Esophagus (tissue), 2 donors: ENCODE data around the gene RBBP7. TPM values are rescaled to one million over a fixed set of nuclear protein-coding genes. Genes with fewer than 3 reads are reported as not detected.
A peak's percentile ranks its signal among the peaks of the same experiment; 100 is the strongest.

ENCODE experiments used
- H3K27ac ChIP-seq, 2 donors: one replicate each; pipeline ENCODE4 v1.5.1; 2013; ENCODE audit warnings: low read depth in 2 of 2, mild to moderate bottlenecking in 2 of 2, inconsistent platforms in 1 of 2, low read length in 1 of 2, moderate library complexity in 1 of 2
- H3K27me3 ChIP-seq, 2 donors: one replicate each; pipeline ENCODE4 v1.6.1; 2013; ENCODE audit warnings: low read length in 2 of 2, control low read depth in 1 of 2, mild to moderate bottlenecking in 1 of 2; ENCODE audit not compliant: insufficient read depth in 2 of 2, control insufficient read depth in 1 of 2
- H3K36me3 ChIP-seq, 2 donors: one replicate each; pipeline ENCODE4 v1.6.1; 2013; ENCODE audit warnings: low read length in 1 of 2; ENCODE audit not compliant: control insufficient read depth in 2 of 2, insufficient read depth in 2 of 2
- H3K4me1 ChIP-seq, 2 donors: one replicate each; pipeline ENCODE4 v1.6.1; 2013; ENCODE audit warnings: low read length in 1 of 2; ENCODE audit not compliant: control insufficient read depth in 2 of 2, insufficient read depth in 2 of 2
- H3K4me3 ChIP-seq, 2 donors: one replicate each; pipeline ENCODE4 v1.5.1; 2013; ENCODE audit warnings: low read length in 2 of 2, mild to moderate bottlenecking in 2 of 2, low read depth in 1 of 2, moderate library complexity in 1 of 2
- H3K9me3 ChIP-seq, 2 donors: one replicate each; pipeline ENCODE4 v1.6.1; 2013; ENCODE audit warnings: mild to moderate bottlenecking in 2 of 2, low read depth in 1 of 2, low read length in 1 of 2, moderate library complexity in 1 of 2; ENCODE audit not compliant: control insufficient read depth in 2 of 2, insufficient read depth in 1 of 2
- WGBS, 2 donors: extraction: QIAGEN DNeasy Blood & Tissue Kit; methylation state at CpG; one replicate each; pipeline ENCODE4 v1.1.7; 2013; 5-methylcytosine and 5-hydroxymethylcytosine counted together
- polyA plus RNA-seq, 2 donors: library from polyadenylated mRNA; stranded (reverse); fragments of 200-250 nt; gene quantifications; one replicate each; pipeline ENCODE4 v1.2.3, GENCODE V29; 2013
- donor health status: healthy with polysubstance abuse.
- donor health status: Bipolar disorder and iron deficiency.

RBBP7 gene
- polyA plus RNA-seq, 2 donors, result 72.0 to 87.0 TPM

GRCh38 chrX:16848541-16848940, 21.6 kb downstream of the RBBP7 start:
- WGBS, 2 donors, result 68 to 76% methylated on average over 6 of the region's 6 CpGs
- Histone ChIP-seq H3K27ac (no peak overlapping the region), H3K4me3 (no peak overlapping the region), H3K27me3 (peaks cover 0 to 2% of the 10 kb centered on the region in 2 donors), H3K36me3 (peaks cover 0 to 3% of the 10 kb centered on the region in 2 donors), H3K4me1 (no peaks in the 10 kb centered on the region), H3K9me3 (no peaks in the 10 kb centered on the region)

DNA sequence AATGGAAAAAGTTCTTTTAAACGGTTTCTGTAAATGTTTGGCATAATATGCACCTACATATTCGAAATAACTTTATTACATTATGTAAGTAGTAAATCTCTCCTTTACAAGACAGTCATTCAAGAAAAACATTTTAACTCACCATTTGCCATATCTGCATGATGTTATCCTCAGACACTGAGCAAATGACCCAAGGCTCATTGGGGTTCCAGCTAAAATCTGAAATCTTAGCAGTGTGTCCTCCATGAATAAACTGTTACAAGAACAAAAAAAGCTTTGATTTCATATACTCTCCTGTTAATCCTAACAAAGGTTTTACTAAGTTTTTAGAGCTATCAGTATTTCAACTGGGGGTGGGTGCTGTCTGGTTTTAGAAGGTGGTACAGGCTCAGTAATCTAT, 24.5 kb downstream of the RBBP7 start:
- Histone ChIP-seq H3K4me1 (no peaks in the 10 kb centered on the region), H3K9me3 (no peaks in the 10 kb centered on the region), H3K27me3 (no peaks in the 10 kb centered on the region), H3K4me3 (no peak overlapping the region), H3K36me3 (peaks cover 2 to 3% of the 10 kb centered on the region in 2 donors), H3K27ac (no peak overlapping the region)
- 68 to 88% methylated on average over 2 of the region's 2 CpGs for WGBS, 2 donors

- Histone ChIP-seq H3K27ac (no peak overlapping the region), H3K36me3 (peaks cover 2 to 3% of the 10 kb centered on the region in 2 donors), H3K4me1 (no peaks in the 10 kb centered on the region), H3K27me3 (no peaks in the 10 kb centered on the region), H3K4me3 (no peak overlapping the region), H3K9me3 (no peaks in the 10 kb centered on the region)
- 53 to 68% methylated on average over 3 of the region's 3 CpGs for WGBS, 2 donors
Measured at GRCh38 chrX:16843208-16843909, 26.8 kb downstream of the RBBP7 start.

DNA sequence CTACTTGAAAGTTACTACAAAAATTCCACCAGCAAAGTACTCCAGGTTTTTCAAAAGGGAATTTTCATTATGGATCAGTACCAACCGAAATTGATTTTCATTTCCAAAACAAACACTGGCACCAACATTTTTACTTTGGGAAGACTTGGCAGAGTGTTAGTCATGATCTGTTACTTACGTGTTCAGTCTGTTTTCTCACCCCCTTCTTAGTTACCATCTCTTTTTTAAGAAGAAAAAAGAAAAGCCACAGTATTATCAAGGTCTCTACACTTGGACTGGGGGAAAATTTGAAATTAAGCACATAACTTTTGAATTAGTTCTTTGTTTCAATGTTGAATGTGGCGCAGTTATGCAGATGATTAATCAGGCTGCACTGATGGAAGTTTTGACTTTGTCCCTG, 27.5 kb downstream of the RBBP7 start:
- Histone ChIP-seq H3K4me3 (no peak overlapping the region), H3K4me1 (no peaks in the 10 kb centered on the region), H3K27me3 (no peaks in the 10 kb centered on the region), H3K36me3 (peaks cover 2 to 3% of the 10 kb centered on the region in 2 donors), H3K9me3 (no peaks in the 10 kb centered on the region), H3K27ac (no peak overlapping the region)
- 48 to 79% methylated on average over 3 of the region's 3 CpGs for WGBS, 2 donors

DNA sequence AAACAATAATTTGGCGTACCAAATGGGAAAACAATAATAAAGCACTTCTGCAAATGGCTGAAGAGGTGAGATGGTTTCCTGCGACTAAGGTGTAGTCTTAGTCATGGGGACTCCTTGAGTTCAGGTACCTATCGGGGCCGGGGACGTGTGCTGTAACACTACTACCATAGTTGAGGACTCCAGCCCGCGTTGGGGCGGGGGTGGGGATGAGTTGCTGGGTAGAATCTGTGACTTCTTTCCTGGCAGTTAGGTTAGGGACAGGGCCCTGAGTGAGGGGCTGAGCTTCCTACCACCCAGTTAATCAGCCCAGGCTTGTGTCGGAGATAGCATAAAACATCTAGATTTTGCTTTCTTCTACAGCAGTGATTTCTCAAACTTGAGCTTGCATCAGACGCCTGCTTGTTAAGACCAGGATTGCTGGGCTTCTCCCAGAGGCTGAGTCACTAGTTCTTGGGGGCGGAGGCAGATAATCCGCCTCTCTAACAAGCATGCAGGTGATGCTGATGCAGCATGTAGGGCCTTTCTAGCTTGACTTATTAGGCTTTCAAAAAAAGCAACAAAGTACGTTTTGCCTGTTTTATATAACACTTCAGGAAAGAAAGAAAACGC, 30.2 kb downstream of the RBBP7 start:
- Histone ChIP-seq H3K4me1 (no peaks in the 10 kb centered on the region), H3K27me3 (no peaks in the 10 kb centered on the region), H3K36me3 (peaks cover 2 to 3% of the 10 kb centered on the region in 2 donors), H3K4me3 (no peak overlapping the region), H3K27ac (peak overlapping the region; percentile 39 to 73), H3K9me3 (no peaks in the 10 kb centered on the region)
- WGBS, 2 donors, result 68 to 80% methylated on average over 14 of the region's 14 CpGs

DNA sequence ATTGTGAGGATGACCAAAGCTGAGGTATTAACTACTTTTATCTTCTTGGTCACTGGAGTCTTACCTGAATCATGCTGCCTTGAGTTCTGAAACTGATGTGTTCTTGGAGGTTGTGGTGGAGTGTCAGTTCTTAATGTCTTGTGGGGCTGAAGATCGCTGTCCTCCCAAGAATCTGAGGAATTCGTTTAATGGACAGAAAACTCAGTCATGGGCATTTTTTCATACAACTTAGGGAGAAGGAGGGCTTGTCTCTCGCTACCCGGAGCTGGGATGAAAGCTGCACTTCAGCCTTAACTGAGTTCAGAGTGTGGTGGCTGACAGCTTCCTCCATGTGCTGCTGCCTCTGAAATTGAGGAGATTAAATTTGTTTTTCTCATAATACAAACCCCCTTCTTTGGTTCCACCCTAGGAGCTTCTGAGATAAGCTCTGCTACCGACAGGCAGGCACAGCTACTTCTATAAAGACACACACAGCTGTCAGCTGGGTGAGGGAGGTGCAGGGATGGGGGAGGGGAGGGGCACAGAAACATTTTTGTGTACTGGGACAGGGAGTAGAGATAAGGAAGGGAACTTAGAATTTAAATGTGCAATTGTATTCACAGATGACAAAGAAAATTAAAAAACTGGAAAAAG, 30.8 kb downstream of the RBBP7 start:
- Histone ChIP-seq H3K27me3 (no peaks in the 10 kb centered on the region), H3K4me1 (no peaks in the 10 kb centered on the region), H3K9me3 (no peaks in the 10 kb centered on the region), H3K4me3 (no peak overlapping the region), H3K27ac (peak overlapping the region in 1 of 2 donors; percentile 22), H3K36me3 (peaks cover 2 to 3% of the 10 kb centered on the region in 2 donors)
- WGBS, 2 donors, result 66 to 77% methylated on average over 5 of the region's 5 CpGs

DNA sequence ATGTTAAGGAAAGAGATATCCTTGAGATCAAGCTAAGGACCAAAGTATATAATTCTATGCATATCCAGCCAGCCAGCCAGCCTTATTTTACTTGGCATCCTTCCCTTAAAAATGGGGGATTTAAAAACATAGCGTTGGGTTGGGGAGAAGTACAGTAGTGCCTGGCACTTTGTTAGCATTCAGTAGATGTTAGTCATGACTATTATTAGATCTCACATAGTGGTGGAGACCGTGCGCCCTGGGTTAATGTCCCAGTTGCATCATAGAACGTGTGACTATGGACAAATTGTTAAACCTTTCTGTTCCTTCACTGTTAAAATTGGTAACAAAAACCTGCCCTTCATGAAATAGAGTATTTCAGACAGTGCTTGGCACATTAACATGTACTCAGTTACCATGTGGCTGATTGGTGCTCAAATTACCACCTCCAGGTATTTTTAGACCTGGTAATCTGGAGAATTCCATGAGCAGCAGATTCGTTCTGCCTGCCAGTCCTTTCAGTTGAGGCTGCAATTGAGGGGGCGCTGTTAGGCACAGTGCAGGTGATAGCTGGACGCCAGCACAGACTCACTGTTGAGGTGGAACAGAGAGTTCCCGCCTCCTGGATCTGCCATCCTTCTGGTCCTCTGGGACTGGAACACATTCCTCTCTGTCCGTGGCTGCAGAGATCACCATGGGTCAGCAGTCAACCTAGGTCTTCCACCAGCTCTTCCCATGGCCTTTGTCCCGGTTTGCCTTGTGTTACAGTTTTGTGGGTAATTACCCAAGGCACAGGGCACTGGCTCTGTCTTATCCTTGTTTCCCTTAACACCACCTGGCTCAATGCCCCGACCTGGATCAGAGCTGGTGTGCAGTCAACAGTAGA, 31.7 kb downstream of the RBBP7 start:
- H3K36me3 ChIP-seq, result peaks cover 2 to 3% of the 10 kb centered on the region in 2 donors
- H3K4me3 ChIP-seq, result no peak overlapping the region
- WGBS, 2 donors, result 69 to 80% methylated on average over 11 of the region's 11 CpGs

GRCh38 chrX:16836371-16836770, 33.8 kb downstream of the RBBP7 start:
- H3K36me3 ChIP-seq, result peaks cover 3 to 5% of the 10 kb centered on the region in 2 donors
- no peaks in the 10 kb centered on the region for H3K27me3 ChIP-seq
- H3K27ac ChIP-seq, result no peak overlapping the region
- 75 to 80% methylated on average over 9 of the region's 9 CpGs for WGBS, 2 donors
- no peaks in the 10 kb centered on the region for H3K4me1 ChIP-seq
- H3K9me3 ChIP-seq, result no peaks in the 10 kb centered on the region
- H3K4me3 ChIP-seq, result no peak overlapping the region

More for the DNA sequence above, 31.7 kb downstream of the RBBP7 start:
- H3K27me3 ChIP-seq, result no peaks in the 10 kb centered on the region
- H3K9me3 ChIP-seq, result no peaks in the 10 kb centered on the region
- no peak overlapping the region for H3K27ac ChIP-seq
- H3K4me1 ChIP-seq, result no peaks in the 10 kb centered on the region

DNA sequence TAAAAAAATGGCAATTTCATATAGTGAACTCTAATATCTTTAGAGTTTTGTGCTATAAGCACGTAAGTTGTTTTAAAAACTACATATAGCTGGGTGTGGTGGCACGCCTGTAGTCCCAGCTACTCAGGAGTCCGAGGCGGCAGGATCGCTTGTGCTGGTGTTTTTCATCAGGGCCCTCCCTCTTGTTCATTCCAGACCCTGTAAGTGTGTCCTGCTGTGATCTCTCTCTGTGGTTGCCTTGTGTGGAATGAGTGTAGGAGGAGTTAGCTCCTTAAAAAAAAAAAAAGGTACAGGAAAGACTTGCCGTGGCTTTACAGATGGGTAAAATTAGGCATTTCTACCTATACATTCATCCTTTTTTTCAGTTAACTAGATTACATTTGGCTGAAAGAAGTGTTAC, 35.4 kb downstream of the RBBP7 start:
- peaks cover 3 to 5% of the 10 kb centered on the region in 2 donors for H3K36me3 ChIP-seq
- H3K9me3 ChIP-seq, result no peaks in the 10 kb centered on the region
- no peak overlapping the region for H3K27ac ChIP-seq
- no peaks in the 10 kb centered on the region for H3K4me1 ChIP-seq
- 88 to 92% methylated on average over 6 of the region's 6 CpGs for WGBS, 2 donors
- H3K4me3 ChIP-seq, result no peak overlapping the region
- H3K27me3 ChIP-seq, result no peaks in the 10 kb centered on the region
